ENCODE results near the gene USP33.
A peak's percentile ranks its signal among the peaks of the same experiment; 100 is the strongest.

DNA sequence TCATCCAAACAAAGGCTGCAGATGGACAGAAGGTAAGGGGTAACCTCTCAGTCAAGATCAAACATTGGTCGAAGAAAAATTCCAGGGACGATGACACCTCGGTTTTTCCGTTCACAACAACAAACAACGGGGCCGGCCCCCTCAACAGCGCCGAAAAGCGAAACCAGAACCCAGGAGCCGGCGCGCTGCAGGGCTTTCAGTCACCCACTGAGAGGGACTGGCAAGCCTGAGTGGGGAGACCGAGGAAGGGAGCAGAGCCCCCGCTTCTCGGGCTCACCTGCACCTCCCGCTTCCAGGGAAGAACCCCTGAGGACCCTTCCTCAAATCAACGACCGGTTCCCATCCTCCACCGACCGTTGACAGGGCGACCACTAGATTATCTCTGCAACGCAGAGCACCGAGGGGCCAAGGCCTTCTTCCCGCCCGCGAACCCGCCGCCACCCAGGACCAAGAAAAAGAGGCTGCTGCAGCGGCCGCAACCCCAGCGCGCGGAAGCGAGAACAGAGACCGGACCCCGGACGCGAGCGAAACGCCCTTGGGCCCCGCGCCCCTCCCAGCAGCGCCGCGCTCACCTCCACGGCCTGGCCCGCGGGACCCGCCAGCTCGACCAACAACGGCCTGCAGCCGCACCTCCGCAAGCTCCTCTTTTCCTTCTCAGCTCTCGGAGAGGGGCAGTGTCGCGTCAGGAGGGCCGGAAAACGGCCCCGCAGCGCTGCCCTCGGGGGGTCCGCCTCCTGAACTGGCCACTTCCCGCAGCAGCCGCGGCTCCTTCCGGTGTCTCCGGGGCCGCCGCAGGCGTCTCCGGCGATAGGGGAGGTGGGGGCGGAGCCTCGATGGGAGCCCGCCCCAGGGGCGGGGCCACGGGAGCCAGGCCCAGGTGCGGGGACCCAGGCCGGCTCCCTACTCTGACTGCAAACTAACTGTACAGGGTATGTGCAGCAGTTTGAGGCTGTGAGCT lies at the start of gene USP33:
- TF ChIP-seq CTCF (IDR thresholded peaks at IDR 0.05) = peak in 2 of 4 experiments; percentile 7 to 18
- peak; percentile 77 to 87 for TF ChIP-seq POLR2A (IDR thresholded peaks at IDR 0.05)
